Lung (tissue), 12 donors: Measurements from ENCODE around the gene GPS2. TPM values are rescaled to one million over a fixed set of nuclear protein-coding genes. Genes with fewer than 3 reads are reported as not detected.
A peak's percentile ranks its signal among the peaks of the same experiment; 100 is the strongest.

Experiments used
- ATAC-seq: fragments of 200-7000 bp; cut with Tn5 transposase; one replicate; pipeline ENCODE4 v1.9.1; 2020; ENCODE audit warnings: moderate number of reproducible peaks; ENCODE audit not compliant: insufficient read depth, low FRiP score
- DNase-seq, 3 donors: peaks; one replicate each; pipeline ENCODE4 v3.0.0-alpha.2; 2013 to 2017
- H3K27ac ChIP-seq, 2 donors: one replicate each; pipeline ENCODE4 v1.5.1; 2013; ENCODE audit warnings: mild to moderate bottlenecking in 2 of 2, moderate library complexity in 2 of 2, control low read depth in 1 of 2, inconsistent platforms in 1 of 2, low read depth in 1 of 2, low read length in 1 of 2
- H3K27me3 ChIP-seq, 3 donors: one replicate each; pipeline ENCODE4 v1.5.1; 2013; ENCODE audit warnings: low read length in 2 of 3; ENCODE audit not compliant: control insufficient read depth in 3 of 3, insufficient read depth in 3 of 3
- H3K36me3 ChIP-seq, 4 donors: one replicate each; pipeline ENCODE4 v1.5.1; 2013; ENCODE audit warnings: low read length in 4 of 4, mild to moderate bottlenecking in 1 of 4, moderate library complexity in 1 of 4; ENCODE audit not compliant: control insufficient read depth in 4 of 4, insufficient read depth in 4 of 4
- H3K4me1 ChIP-seq, 5 donors: one replicate each; pipeline ENCODE4 v1.5.1; 2013; ENCODE audit warnings: low read length in 5 of 5, mild to moderate bottlenecking in 2 of 5, moderate library complexity in 1 of 5; ENCODE audit not compliant: control insufficient read depth in 5 of 5, insufficient read depth in 5 of 5
- H3K4me3 ChIP-seq: one replicate; pipeline ENCODE4 v1.5.1; 2013; ENCODE audit warnings: mild to moderate bottlenecking, control low read depth, moderate library complexity
- H3K9ac ChIP-seq, 2 donors: one replicate each; pipeline ENCODE4 v1.5.1; 2013; ENCODE audit warnings: low read length in 2 of 2, control low read depth in 1 of 2; ENCODE audit not compliant: insufficient read depth in 1 of 2
- H3K9me3 ChIP-seq, 4 donors: one replicate each; pipeline ENCODE4 v1.5.1; 2013; ENCODE audit warnings: low read length in 3 of 4, mild to moderate bottlenecking in 1 of 4, moderate library complexity in 1 of 4; ENCODE audit not compliant: control insufficient read depth in 4 of 4, insufficient read depth in 3 of 4
- WGBS, 2 donors: extraction: QIAGEN DNeasy Blood & Tissue Kit; methylation state at CpG; one replicate each; pipeline ENCODE4 v1.1.7; 2013; 5-methylcytosine and 5-hydroxymethylcytosine counted together
- polyA plus RNA-seq, 2 donors: library from polyadenylated mRNA; stranded (reverse); fragments of 200-250 nt; gene quantifications; one replicate each; pipeline ENCODE4 v1.2.1, GENCODE V29; 2013
- total RNA-seq, 2 donors: library from RNA; depleted of rRNA in 1 of 2; stranded (reverse); fragments of >200 nt in 1 of 2; gene quantifications; one replicate each; pipeline ENCODE4 v1.2.1, GENCODE V29; 2014 to 2021
- TF ChIP-seq, protein P1 (sequence below): IDR thresholded peaks from 2 replicates; pipeline ENCODE4 v1.5.1; 2012; ENCODE audit warnings: mild to moderate bottlenecking; ENCODE audit errors: control extremely low read depth, extremely low read depth
- donor health status: control.
- donor health status: control.
- donor health status: Bipolar disorder and iron deficiency.
- donor health status: healthy.
- donor health status: DM: yes; HTN: yes; CAD: no.

Gene GPS2
- total and polyA plus RNA-seq, 4 donors, result 23.8 to 71.6 (median 62.8) TPM

DNA sequence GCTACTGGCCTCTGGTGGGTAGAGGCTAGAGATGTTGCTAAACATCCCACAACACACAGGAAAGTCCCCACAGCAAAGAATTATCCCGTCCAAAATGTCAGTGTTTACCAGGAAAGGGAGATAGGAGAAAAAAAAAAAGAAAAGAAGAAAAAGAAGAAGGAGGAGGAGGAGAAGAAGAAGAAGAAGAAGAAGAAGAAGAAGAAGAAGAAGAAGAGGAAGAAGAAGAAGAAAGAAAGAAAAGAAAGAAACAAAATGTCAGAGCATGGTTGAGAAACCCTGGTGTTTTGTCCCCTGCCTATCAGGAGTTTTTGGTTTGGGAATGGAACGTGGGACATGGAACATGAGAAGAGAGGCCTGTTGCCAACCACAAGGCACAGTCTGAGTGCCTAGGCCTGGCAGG, 42.2 kb upstream of the GPS2 start:
- H3K27ac ChIP-seq, result no peak overlapping the region
- H3K9me3 ChIP-seq, result no peaks in the 10 kb centered on the region
- peaks cover 0 to 25% (median 10%) of the 10 kb centered on the region in 5 donors for H3K4me1 ChIP-seq
- no peaks in the 10 kb centered on the region for H3K36me3 ChIP-seq
- TF ChIP-seq, protein P1, sequence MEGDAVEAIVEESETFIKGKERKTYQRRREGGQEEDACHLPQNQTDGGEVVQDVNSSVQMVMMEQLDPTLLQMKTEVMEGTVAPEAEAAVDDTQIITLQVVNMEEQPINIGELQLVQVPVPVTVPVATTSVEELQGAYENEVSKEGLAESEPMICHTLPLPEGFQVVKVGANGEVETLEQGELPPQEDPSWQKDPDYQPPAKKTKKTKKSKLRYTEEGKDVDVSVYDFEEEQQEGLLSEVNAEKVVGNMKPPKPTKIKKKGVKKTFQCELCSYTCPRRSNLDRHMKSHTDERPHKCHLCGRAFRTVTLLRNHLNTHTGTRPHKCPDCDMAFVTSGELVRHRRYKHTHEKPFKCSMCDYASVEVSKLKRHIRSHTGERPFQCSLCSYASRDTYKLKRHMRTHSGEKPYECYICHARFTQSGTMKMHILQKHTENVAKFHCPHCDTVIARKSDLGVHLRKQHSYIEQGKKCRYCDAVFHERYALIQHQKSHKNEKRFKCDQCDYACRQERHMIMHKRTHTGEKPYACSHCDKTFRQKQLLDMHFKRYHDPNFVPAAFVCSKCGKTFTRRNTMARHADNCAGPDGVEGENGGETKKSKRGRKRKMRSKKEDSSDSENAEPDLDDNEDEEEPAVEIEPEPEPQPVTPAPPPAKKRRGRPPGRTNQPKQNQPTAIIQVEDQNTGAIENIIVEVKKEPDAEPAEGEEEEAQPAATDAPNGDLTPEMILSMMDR, result no peak
- no peak for DNase-seq
- H3K4me3 ChIP-seq, result no peak overlapping the region
- no peaks in the 10 kb centered on the region for H3K27me3 ChIP-seq
- H3K9ac ChIP-seq, result no peak overlapping the region
- WGBS, 2 donors, result 61% methylated on average over 2 of the region's 2 CpGs
- no peak for ATAC-seq

DNA sequence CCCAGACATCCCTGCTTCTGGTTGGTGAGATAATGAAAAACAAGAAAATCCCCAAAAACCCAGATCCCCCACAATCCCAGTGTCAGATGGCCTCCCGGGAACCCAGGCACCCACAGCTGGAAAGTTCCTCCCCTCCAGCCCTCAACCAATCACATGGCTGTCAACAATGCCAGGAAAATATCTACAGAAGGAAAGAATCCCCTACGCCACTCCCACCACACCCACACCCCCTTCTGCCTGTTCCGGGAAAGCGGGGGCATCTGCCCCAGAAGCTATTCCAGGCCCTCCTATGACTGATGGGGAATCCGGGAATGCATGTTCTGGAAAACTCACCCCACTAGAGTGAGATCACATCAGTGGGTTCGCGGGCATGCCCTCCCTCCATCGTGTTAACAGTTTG, 41.6 kb upstream of the GPS2 start:
- Histone ChIP-seq H3K4me3 (no peak overlapping the region), H3K36me3 (no peaks in the 10 kb centered on the region), H3K27me3 (no peaks in the 10 kb centered on the region), H3K9ac (no peak overlapping the region), H3K9me3 (no peaks in the 10 kb centered on the region), H3K4me1 (peaks cover 0 to 27% (median 10%) of the 10 kb centered on the region in 5 donors), H3K27ac (no peak overlapping the region)
- WGBS, 2 donors, result 61 to 73% methylated on average over 8 of the region's 8 CpGs
- TF ChIP-seq, protein P1, result no peak
- DNase-seq, result no peak
- no peak for ATAC-seq

DNA sequence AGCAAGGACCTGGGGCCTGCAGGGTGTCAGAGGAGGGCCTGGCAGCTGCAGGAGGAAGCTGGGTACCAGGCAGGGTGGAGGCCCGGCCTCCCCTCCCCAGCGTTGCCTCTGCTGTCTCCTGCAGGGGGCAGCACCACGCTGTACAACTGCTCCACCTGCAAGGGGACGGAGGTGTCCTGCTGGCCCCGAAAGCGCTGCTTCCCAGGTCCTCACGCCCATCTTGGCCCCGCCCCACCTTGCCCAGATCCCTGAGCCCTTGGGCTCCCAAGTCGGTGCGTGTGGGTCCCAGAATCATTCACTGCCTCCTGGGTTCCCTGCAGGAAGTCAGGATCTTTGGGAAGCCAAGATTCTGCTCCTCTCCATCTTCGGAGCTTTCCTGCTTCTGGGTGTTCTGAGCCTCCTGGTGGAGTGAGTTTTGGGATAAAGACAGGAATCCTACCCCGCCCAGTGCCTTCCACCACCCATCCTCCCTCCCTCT, 41.0 kb upstream of the GPS2 start:
- TF ChIP-seq, protein P1, result peak; percentile 87
- DNase-seq (peak; percentile 55 to 75 (median 68)), ATAC-seq (peak; percentile 49)
- H3K4me3 ChIP-seq, result no peak overlapping the region
- H3K4me1 ChIP-seq, result peaks cover 0 to 27% (median 10%) of the 10 kb centered on the region in 5 donors
- 10 to 12% methylated on average over 12 of the region's 12 CpGs for WGBS, 2 donors
- H3K27ac ChIP-seq, result no peak overlapping the region
- no peaks in the 10 kb centered on the region for H3K27me3 ChIP-seq
- H3K9me3 ChIP-seq, result no peaks in the 10 kb centered on the region
- no peak overlapping the region for H3K9ac ChIP-seq
- no peaks in the 10 kb centered on the region for H3K36me3 ChIP-seq

DNA sequence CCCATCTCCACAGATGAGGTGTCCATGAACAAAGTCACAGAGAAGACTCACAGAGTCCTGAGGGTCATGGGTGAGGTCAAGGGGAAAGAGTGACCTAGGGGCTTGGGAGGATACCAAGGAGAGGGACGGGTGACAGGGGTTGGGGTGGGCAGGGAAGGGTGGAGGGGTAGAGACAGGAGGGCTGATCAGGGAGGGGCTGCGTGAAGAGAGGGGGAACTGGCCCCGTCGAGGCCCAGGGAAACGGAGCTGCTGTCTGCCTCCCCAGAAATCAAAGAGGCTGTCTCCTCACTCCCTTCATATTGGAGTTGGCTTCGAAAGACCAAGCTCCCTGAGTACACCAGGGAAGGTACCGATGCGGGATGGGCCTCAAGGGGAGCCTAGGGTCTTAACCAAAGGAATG, 40.4 kb upstream of the GPS2 start:
- H3K4me3 ChIP-seq, result no peak overlapping the region
- TF ChIP-seq, protein P1, result no peak
- H3K27me3 ChIP-seq, result no peaks in the 10 kb centered on the region
- no peak overlapping the region for H3K27ac ChIP-seq
- no peaks in the 10 kb centered on the region for H3K36me3 ChIP-seq
- no peak overlapping the region for H3K9ac ChIP-seq
- 79 to 81% methylated on average over 7 to 8 of the region's 8 CpGs for WGBS, 2 donors
- no peak for DNase-seq
- ATAC-seq, result no peak
- H3K9me3 ChIP-seq, result no peaks in the 10 kb centered on the region
- peaks cover 0 to 27% (median 10%) of the 10 kb centered on the region in 5 donors for H3K4me1 ChIP-seq
